T-helper 1 cell treated with Interleukin-12 subunit alpha and Interleukin-12 subunit beta and Interleukin-4 antibody, amounts not matched to agents 30 μg/mL and 1 μg/mL, for 36 hours (primary cell): Measurements from ENCODE around the gene PLAC9.
"Not testable (repeated sequence)": the region's sequence is repeated elsewhere in the genome, so short reads cannot be mapped to it uniquely, and the experiment has no call there.

Source experiments
- H3K27ac Mint-ChIP-seq: one replicate; pipeline ENCODE4 v1.8.0; 2021; ENCODE audit warnings: mild to moderate bottlenecking, mixed read lengths
- H3K27me3 Mint-ChIP-seq: one replicate; pipeline ENCODE4 v1.8.0; 2021; ENCODE audit warnings: low read depth, mixed read lengths
- H3K36me3 Mint-ChIP-seq: one replicate; pipeline ENCODE4 v1.8.0; 2021; ENCODE audit warnings: low read depth, mixed read lengths
- H3K4me1 Mint-ChIP-seq: one replicate; pipeline ENCODE4 v1.8.0; 2021; ENCODE audit warnings: low read depth, mixed read lengths
- H3K4me3 Mint-ChIP-seq: one replicate; pipeline ENCODE4 v1.8.0; 2021; ENCODE audit warnings: mild to moderate bottlenecking, moderate library complexity, mixed read lengths
- H3K9me3 Mint-ChIP-seq: one replicate; pipeline ENCODE4 v1.8.0; 2021; ENCODE audit warnings: mixed read lengths

PLAC9 gene, protein sequence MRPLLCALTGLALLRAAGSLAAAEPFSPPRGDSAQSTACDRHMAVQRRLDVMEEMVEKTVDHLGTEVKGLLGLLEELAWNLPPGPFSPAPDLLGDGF

GRCh38 chr10:80132299-80133139, at the start of gene PLAC9:
PLAC9 (plus strand) TSS chr10:80132730; CDS start chr10:80132763, 33 bp downstream.
- H3K4me3 Mint-ChIP-seq, result peak within 1 kb of the TSS; percentile 3
- no peaks in the 10 kb centered on the region for H3K9me3 Mint-ChIP-seq
- peaks cover 3% of the 10 kb centered on the region for H3K4me1 Mint-ChIP-seq
- peaks cover 41% of the 10 kb centered on the region for H3K27me3 Mint-ChIP-seq
- no peaks in the 10 kb centered on the region for H3K36me3 Mint-ChIP-seq
- H3K27ac Mint-ChIP-seq, result no peak within 1 kb of the TSS

GRCh38 chr10:80090121-80090520, 42.4 kb upstream of the PLAC9 start:
- Mint-ChIP-seq H3K36me3 (peaks cover 3% of the 10 kb centered on the region), H3K4me3 (no peak overlapping the region), H3K4me1 (peaks cover 1% of the 10 kb centered on the region), H3K27me3 (no peaks in the 10 kb centered on the region), H3K27ac (no peak overlapping the region), H3K9me3 (no peaks in the 10 kb centered on the region)

DNA sequence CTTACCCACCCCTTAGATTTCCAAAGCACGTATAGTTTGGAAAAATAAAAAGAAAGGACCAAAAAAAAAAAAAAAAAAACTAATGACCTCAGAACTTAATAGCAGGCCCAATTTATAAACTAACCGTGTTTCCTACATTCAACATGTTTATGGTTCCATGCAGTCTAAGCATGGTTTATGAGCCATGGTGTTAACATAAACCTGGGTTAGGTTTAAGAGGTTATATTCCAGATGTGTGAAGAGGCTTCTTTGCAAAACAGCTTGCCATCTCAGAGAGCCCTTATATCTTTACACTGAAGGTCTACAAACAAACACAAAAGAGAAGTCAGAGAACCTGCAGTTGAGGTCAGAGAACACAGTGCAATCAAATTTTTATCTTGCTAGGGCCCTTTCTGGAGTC, 38.3 kb upstream of the PLAC9 start:
- Mint-ChIP-seq H3K4me3 (no peak overlapping the region), H3K36me3 (peaks cover 3% of the 10 kb centered on the region), H3K4me1 (peaks cover 1% of the 10 kb centered on the region), H3K27me3 (peaks cover 10% of the 10 kb centered on the region), H3K9me3 (no peaks in the 10 kb centered on the region), H3K27ac (no peak overlapping the region)

DNA sequence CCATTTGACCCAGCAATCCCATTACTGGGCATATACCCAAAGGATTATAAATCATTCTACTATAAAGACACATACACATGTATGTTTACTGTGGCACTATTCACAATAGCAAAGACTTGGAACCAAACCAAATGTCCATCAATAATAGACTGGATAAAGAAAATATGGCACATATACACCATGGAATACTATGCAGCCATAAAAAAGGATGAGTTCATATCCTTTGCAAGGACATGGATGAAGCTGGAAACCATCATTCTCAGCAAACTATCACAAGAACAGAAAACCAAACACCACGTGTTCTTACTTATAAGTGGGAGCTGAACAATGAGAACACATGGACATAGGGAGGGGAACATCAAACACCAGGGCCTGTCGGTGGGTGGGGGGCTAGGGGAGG, 34.3 kb upstream of the PLAC9 start:
- H3K9me3 Mint-ChIP-seq, H3K36me3 Mint-ChIP-seq, H3K4me1 Mint-ChIP-seq, H3K27ac Mint-ChIP-seq, H3K27me3 Mint-ChIP-seq, H3K4me3 Mint-ChIP-seq: not testable (repeated sequence)

- not testable (repeated sequence) for H3K9me3 Mint-ChIP-seq, H3K27ac Mint-ChIP-seq, H3K4me1 Mint-ChIP-seq, H3K4me3 Mint-ChIP-seq, H3K36me3 Mint-ChIP-seq, H3K27me3 Mint-ChIP-seq
Measured at GRCh38 chr10:80099295-80099694, 33.2 kb upstream of the PLAC9 start.

- peaks cover 8% of the 10 kb centered on the region for H3K4me1 Mint-ChIP-seq
- H3K27ac Mint-ChIP-seq, result no peak overlapping the region
- no peak overlapping the region for H3K4me3 Mint-ChIP-seq
- no peaks in the 10 kb centered on the region for H3K36me3 Mint-ChIP-seq
- H3K9me3 Mint-ChIP-seq, result no peaks in the 10 kb centered on the region
- H3K27me3 Mint-ChIP-seq, result peaks cover 10% of the 10 kb centered on the region
Measured at GRCh38 chr10:80100116-80100515, 32.4 kb upstream of the PLAC9 start.

- Mint-ChIP-seq H3K27me3 (peaks cover 10% of the 10 kb centered on the region), H3K36me3 (no peaks in the 10 kb centered on the region), H3K4me3 (no peak overlapping the region), H3K27ac (no peak overlapping the region), H3K9me3 (no peaks in the 10 kb centered on the region), H3K4me1 (peaks cover 10% of the 10 kb centered on the region)
Measured at GRCh38 chr10:80100861-80101695, 31.5 kb upstream of the PLAC9 start.

GRCh38 chr10:80104066-80104926, 28.2 kb upstream of the PLAC9 start:
- H3K36me3 Mint-ChIP-seq, result peaks cover under 1% of the 10 kb centered on the region
- peaks cover 10% of the 10 kb centered on the region for H3K4me1 Mint-ChIP-seq
- no peak overlapping the region for H3K27ac Mint-ChIP-seq
- H3K9me3 Mint-ChIP-seq, result peaks cover 10% of the 10 kb centered on the region
- no peak overlapping the region for H3K4me3 Mint-ChIP-seq
- peaks cover 14% of the 10 kb centered on the region for H3K27me3 Mint-ChIP-seq

GRCh38 chr10:80108576-80109239, 23.8 kb upstream of the PLAC9 start:
- peaks cover 3% of the 10 kb centered on the region for H3K36me3 Mint-ChIP-seq
- no peak overlapping the region for H3K4me3 Mint-ChIP-seq
- no peak overlapping the region for H3K27ac Mint-ChIP-seq
- peaks cover 14% of the 10 kb centered on the region for H3K27me3 Mint-ChIP-seq
- peaks cover 10% of the 10 kb centered on the region for H3K4me1 Mint-ChIP-seq
- H3K9me3 Mint-ChIP-seq, result peaks cover 16% of the 10 kb centered on the region

- H3K27ac Mint-ChIP-seq, result no peak overlapping the region
Measured at GRCh38 chr10:80110986-80111385, 21.5 kb upstream of the PLAC9 start.

GRCh38 chr10:80118669-80119068, 13.9 kb upstream of the PLAC9 start:
- Mint-ChIP-seq H3K27me3 (peaks cover 19% of the 10 kb centered on the region), H3K4me3 (no peak overlapping the region), H3K27ac (no peak overlapping the region), H3K9me3 (no peaks in the 10 kb centered on the region), H3K36me3 (no peaks in the 10 kb centered on the region), H3K4me1 (no peaks in the 10 kb centered on the region)

More at GRCh38 chr10:80110986-80111385, 21.5 kb upstream of the PLAC9 start:
- Mint-ChIP-seq H3K4me3 (no peak overlapping the region), H3K4me1 (no peaks in the 10 kb centered on the region), H3K27me3 (peaks cover 9% of the 10 kb centered on the region), H3K9me3 (peaks cover 16% of the 10 kb centered on the region), H3K36me3 (peaks cover 3% of the 10 kb centered on the region)

DNA sequence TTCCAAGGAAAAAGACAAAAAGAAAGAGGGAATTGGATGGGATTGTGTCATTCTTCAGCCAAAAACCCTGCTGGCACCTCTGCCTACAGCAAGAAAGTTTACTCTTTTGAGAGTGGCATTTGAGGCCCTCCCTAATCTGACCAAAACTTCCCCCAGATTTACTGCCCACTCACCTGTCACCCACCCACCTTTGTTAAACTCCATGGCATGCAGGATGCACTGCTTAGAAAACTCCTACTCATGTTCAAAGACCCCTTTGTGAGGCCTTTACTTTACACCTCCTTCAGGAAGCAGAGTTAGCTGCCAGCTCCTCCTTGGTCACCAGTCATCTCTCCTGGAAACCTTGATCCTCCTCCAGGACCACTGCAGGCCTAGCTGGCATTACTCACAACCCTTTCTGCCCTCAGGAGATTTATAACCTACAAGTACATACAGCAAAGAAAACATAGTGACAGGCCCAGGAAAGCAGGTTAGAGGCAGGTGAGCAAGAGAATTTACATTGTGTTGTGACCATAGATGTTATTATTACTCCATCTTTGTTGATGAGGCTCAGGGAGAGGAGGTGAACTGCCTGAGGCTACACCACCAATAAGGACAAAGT, 10.3 kb upstream of the PLAC9 start:
- H3K27ac Mint-ChIP-seq, result no peak overlapping the region
- H3K27me3 Mint-ChIP-seq, result peaks cover 22% of the 10 kb centered on the region

DNA sequence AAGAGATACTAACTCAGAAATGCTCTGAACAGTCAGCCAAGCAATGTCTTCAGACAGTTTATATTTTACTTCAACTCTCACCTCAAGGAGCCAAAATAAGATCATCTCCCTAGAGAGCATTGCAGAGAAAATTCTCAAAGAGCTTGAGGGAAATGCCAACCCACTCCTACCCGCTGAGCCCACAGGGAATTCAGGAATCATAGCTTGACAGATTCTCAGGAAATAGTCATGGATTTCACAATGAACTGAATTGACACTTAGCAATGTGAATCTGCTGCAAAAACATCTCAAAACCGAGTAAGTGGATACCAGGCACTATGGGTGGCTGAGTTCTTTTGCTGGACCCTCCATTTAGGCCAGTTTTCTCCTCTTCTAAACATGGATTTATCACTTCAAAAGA, 9.8 kb upstream of the PLAC9 start:
- H3K36me3 Mint-ChIP-seq, result no peaks in the 10 kb centered on the region
- H3K4me3 Mint-ChIP-seq, result no peak overlapping the region
- no peaks in the 10 kb centered on the region for H3K9me3 Mint-ChIP-seq
- H3K27me3 Mint-ChIP-seq, result peaks cover 22% of the 10 kb centered on the region
- H3K4me1 Mint-ChIP-seq, result no peaks in the 10 kb centered on the region
- no peak overlapping the region for H3K27ac Mint-ChIP-seq

More for the DNA sequence above, 10.3 kb upstream of the PLAC9 start:
- no peaks in the 10 kb centered on the region for H3K36me3 Mint-ChIP-seq
- no peak overlapping the region for H3K4me3 Mint-ChIP-seq
- no peaks in the 10 kb centered on the region for H3K9me3 Mint-ChIP-seq
- no peaks in the 10 kb centered on the region for H3K4me1 Mint-ChIP-seq
